ENCODE measurements around the gene EML4. TPM values are rescaled to one million over a fixed set of nuclear protein-coding genes. Genes with fewer than 3 reads are reported as not detected.

Gene EML4
- total RNA-seq, 1 donor from 2014 or later = 68.2 TPM

GRCh38 chr2:42359965-42360483 lies 190.9 kb downstream of the EML4 start:
- Mint-ChIP-seq H3K36me3 (ENCODE audit: low read depth, unreplicated experiment) (no peaks in the 10 kb centered on the region), H3K4me1 (ENCODE audit: low read depth, unreplicated experiment) (peaks cover 10% of the 10 kb centered on the region), H3K9me3 (ENCODE audit: unreplicated experiment) (no peaks in the 10 kb centered on the region), H3K27me3 (ENCODE audit: low read depth, unreplicated experiment) (no peaks in the 10 kb centered on the region), H3K4me3 (ENCODE audit: unreplicated experiment) (peak overlapping the region; percentile 95), H3K27ac (ENCODE audit: unreplicated experiment) (peak overlapping the region; percentile 96)
- Histone ChIP-seq H4K20me1 (ENCODE audit: insufficient read depth, low read length) (peaks cover 48% of the 10 kb centered on the region), H3K27me3 (ENCODE audit: insufficient read depth, low read length) (peaks cover 3% of the 10 kb centered on the region), H3K4me2 (ENCODE audit: low read length) (peak overlapping the region; percentile 98), H2AFZ (ENCODE audit: low read depth, low read length) (no peak overlapping the region), H3K27ac (ENCODE audit: low read depth, low read length) (peak overlapping the region; percentile 99), H3K4me3 (ENCODE audit: insufficient read depth, low read depth, low read length) (peak overlapping the region; percentile 99), H3K4me1 (ENCODE audit: insufficient read depth, low read length) (peaks cover 10% of the 10 kb centered on the region), H3K36me3 (ENCODE audit: insufficient read depth, low read length) (no peaks in the 10 kb centered on the region), H3K9ac (ENCODE audit: low read length) (peak overlapping the region; percentile 98), H3K79me2 (ENCODE audit: insufficient read depth, low read length) (peaks cover 60% of the 10 kb centered on the region), H3K9me3 (ENCODE audit: insufficient read depth, low read depth, low read length) (no peaks in the 10 kb centered on the region)
- no peak for DNase-seq (ENCODE audit: low read depth)
- TF ChIP-seq EZH2 (IDR thresholded peaks at IDR 0.05; ENCODE audit: insufficient read depth, low read length) = no peak
- no peak for TF ChIP-seq CTCF (IDR thresholded peaks at IDR 0.05; ENCODE audit: insufficient read depth, low read depth, low read length)
- FAIRE-seq = no peak

- Histone ChIP-seq H3K4me1 (ENCODE audit: insufficient read depth, low read length) (peaks cover 10% of the 10 kb centered on the region), H3K27ac (ENCODE audit: low read depth, low read length) (peak overlapping the region; percentile 99), H3K9ac (ENCODE audit: low read length) (peak overlapping the region; percentile 98), H3K79me2 (ENCODE audit: insufficient read depth, low read length) (peaks cover 55% of the 10 kb centered on the region), H3K9me3 (ENCODE audit: insufficient read depth, low read depth, low read length) (no peaks in the 10 kb centered on the region), H3K36me3 (ENCODE audit: insufficient read depth, low read length) (no peaks in the 10 kb centered on the region), H3K4me2 (ENCODE audit: low read length) (peak overlapping the region; percentile 98), H2AFZ (ENCODE audit: low read depth, low read length) (peak overlapping the region; percentile 94), H4K20me1 (ENCODE audit: insufficient read depth, low read length) (peaks cover 45% of the 10 kb centered on the region), H3K27me3 (ENCODE audit: insufficient read depth, low read length) (peaks cover 3% of the 10 kb centered on the region), H3K4me3 (ENCODE audit: insufficient read depth, low read depth, low read length) (peak overlapping the region; percentile 99)
- Mint-ChIP-seq H3K4me1 (ENCODE audit: low read depth, unreplicated experiment) (peaks cover 8% of the 10 kb centered on the region), H3K4me3 (ENCODE audit: unreplicated experiment) (peak overlapping the region; percentile 95), H3K27me3 (ENCODE audit: low read depth, unreplicated experiment) (no peaks in the 10 kb centered on the region), H3K9me3 (ENCODE audit: unreplicated experiment) (no peaks in the 10 kb centered on the region), H3K27ac (ENCODE audit: unreplicated experiment) (peak overlapping the region; percentile 96), H3K36me3 (ENCODE audit: low read depth, unreplicated experiment) (no peaks in the 10 kb centered on the region)
- no peak for FAIRE-seq
- DNase-seq (ENCODE audit: low read depth) = no peak
- TF ChIP-seq EZH2 (IDR thresholded peaks at IDR 0.05; ENCODE audit: insufficient read depth, low read length) (no peak), CTCF (IDR thresholded peaks at IDR 0.05; ENCODE audit: insufficient read depth, low read depth, low read length) (no peak)
Measured at GRCh38 chr2:42360493-42360889, 191.3 kb downstream of the EML4 start.

All from astrocyte (in vitro differentiated cells and primary cell).